Neural cell (in vitro differentiated cells): ENCODE data around the gene RAB33B.

Experiments used
- CTCF ChIP-seq: fragments of 450-650 bp; IDR thresholded peaks from 2 replicates; pipeline ENCODE4 v1.5.1; 2014; ENCODE audit warnings: antibody characterized with exemption, mild to moderate bottlenecking, moderate library complexity; ENCODE audit not compliant: poor library complexity, severe bottlenecking
- EP300 ChIP-seq: fragments of 450-650 bp; conservative IDR thresholded peaks from 2 replicates; pipeline ENCODE4 v1.6.1; 2014; ENCODE audit warnings: antibody characterized with exemption, mild to moderate bottlenecking, moderate library complexity; ENCODE audit not compliant: poor library complexity, severe bottlenecking
- EZH2 ChIP-seq: fragments of 200-600, 300-800 bp; shearing (Covaris generic), sonication (generic); IDR thresholded peaks from 2 replicates; pipeline ENCODE4 v1.6.1; 2014; ENCODE audit warnings: antibody characterized with exemption, low read length, borderline replicate concordance, mild to moderate bottlenecking; ENCODE audit not compliant: insufficient read depth, poor library complexity, severe bottlenecking
- POLR2AphosphoS5 ChIP-seq: IDR thresholded peaks from 2 replicates; pipeline ENCODE4 v1.6.1; 2012
- RAD21 ChIP-seq: fragments of 450-650 bp; conservative IDR thresholded peaks from 2 replicates; pipeline ENCODE4 v1.6.1; 2014; ENCODE audit warnings: antibody characterized with exemption, mild to moderate bottlenecking, moderate library complexity
- TAF1 ChIP-seq: IDR thresholded peaks from 2 replicates; pipeline ENCODE4 v1.6.1; 2012; ENCODE audit warnings: low read depth
- TF ChIP-seq, protein P1 (sequence below): IDR thresholded peaks from 2 replicates; pipeline ENCODE4 v1.6.1; 2012; ENCODE audit warnings: borderline replicate concordance

DNA sequence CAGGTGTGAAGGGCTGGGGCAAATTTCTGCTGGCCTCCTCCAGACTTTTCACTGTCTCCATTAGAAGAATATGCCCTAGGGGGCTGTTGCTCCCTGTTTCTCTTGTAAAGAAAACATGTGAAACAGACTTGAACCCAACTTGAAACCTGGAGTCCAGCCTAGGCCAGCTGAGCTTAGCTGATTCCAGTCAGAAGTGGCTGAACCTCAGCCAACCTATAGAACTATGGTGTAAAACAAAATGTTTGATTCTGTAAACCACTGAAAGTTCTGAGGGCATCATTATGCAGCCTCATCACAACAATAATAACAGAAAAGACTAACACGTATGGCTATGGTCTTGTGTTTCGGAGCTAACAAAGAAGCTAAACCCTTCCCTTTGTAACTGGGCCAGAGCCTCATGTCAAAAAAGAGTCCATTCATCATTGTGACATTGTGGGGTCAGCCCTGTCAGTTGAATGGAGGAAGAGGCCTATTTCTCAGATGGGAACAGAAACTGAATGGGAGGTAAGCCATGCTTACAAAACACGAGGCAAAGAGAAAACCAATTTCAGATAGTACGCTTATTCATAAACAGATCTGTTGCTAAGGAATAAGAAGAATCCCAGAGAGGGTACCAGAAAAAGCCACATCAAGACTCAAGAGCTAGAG is 68.0 kb downstream of the RAB33B start:
- TF ChIP-seq, protein P1, sequence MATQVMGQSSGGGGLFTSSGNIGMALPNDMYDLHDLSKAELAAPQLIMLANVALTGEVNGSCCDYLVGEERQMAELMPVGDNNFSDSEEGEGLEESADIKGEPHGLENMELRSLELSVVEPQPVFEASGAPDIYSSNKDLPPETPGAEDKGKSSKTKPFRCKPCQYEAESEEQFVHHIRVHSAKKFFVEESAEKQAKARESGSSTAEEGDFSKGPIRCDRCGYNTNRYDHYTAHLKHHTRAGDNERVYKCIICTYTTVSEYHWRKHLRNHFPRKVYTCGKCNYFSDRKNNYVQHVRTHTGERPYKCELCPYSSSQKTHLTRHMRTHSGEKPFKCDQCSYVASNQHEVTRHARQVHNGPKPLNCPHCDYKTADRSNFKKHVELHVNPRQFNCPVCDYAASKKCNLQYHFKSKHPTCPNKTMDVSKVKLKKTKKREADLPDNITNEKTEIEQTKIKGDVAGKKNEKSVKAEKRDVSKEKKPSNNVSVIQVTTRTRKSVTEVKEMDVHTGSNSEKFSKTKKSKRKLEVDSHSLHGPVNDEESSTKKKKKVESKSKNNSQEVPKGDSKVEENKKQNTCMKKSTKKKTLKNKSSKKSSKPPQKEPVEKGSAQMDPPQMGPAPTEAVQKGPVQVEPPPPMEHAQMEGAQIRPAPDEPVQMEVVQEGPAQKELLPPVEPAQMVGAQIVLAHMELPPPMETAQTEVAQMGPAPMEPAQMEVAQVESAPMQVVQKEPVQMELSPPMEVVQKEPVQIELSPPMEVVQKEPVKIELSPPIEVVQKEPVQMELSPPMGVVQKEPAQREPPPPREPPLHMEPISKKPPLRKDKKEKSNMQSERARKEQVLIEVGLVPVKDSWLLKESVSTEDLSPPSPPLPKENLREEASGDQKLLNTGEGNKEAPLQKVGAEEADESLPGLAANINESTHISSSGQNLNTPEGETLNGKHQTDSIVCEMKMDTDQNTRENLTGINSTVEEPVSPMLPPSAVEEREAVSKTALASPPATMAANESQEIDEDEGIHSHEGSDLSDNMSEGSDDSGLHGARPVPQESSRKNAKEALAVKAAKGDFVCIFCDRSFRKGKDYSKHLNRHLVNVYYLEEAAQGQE = no peak
- no peak for TF ChIP-seq CTCF
- TF ChIP-seq EZH2 = no peak
- no peak for TF ChIP-seq POLR2AphosphoS5
- TF ChIP-seq RAD21 = no peak
- no peak for TF ChIP-seq EP300
- no peak for TF ChIP-seq TAF1
